ENCODE results near the gene REEP3. TPM values are rescaled to one million over a fixed set of nuclear protein-coding genes. Genes with fewer than 3 reads are reported as not detected.

Gene REEP3
- total and polyA plus RNA-seq, 2 donors: 11.2 to 11.9 TPM

- DNase-seq (ENCODE audit: low read depth in 6 of 9, low spot score in 9 of 9): no peak
- Histone ChIP-seq H3K4me1 (ENCODE audit: control insufficient read depth in 2 of 2, insufficient read depth in 2 of 2, low read length in 2 of 2) (no peaks in the 10 kb centered on the region), H3K36me3 (ENCODE audit: control insufficient read depth in 2 of 2, insufficient read depth in 2 of 2, low read length in 1 of 2) (no peaks in the 10 kb centered on the region), H3K27ac (ENCODE audit: low read depth in 1 of 2, low read length in 1 of 2) (no peak overlapping the region), H3K4me3 (ENCODE audit: low read length in 2 of 2) (no peak overlapping the region), H3K27me3 (ENCODE audit: control insufficient read depth in 2 of 2, insufficient read depth in 1 of 2, low read length in 1 of 2) (no peaks in the 10 kb centered on the region), H3K9me3 (ENCODE audit: control insufficient read depth in 2 of 2, insufficient read depth in 1 of 2, low read length in 1 of 2) (no peaks in the 10 kb centered on the region)
- 70% methylated on average over 4 of the region's 4 CpGs for WGBS
These were observed 145.7 kb downstream of the REEP3 start for GRCh38 chr10:63666836-63667383.

- no peaks in the 10 kb centered on the region for H3K27me3 ChIP-seq (ENCODE audit: control insufficient read depth in 2 of 2, insufficient read depth in 1 of 2, low read length in 1 of 2)
- 98% methylated on average over 3 of the region's 3 CpGs for WGBS
- no peak overlapping the region for H3K4me3 ChIP-seq (ENCODE audit: low read length in 2 of 2)
- H3K27ac ChIP-seq (ENCODE audit: low read depth in 1 of 2, low read length in 1 of 2): no peak overlapping the region
- H3K9me3 ChIP-seq (ENCODE audit: control insufficient read depth in 2 of 2, insufficient read depth in 1 of 2, low read length in 1 of 2): no peaks in the 10 kb centered on the region
- H3K36me3 ChIP-seq (ENCODE audit: control insufficient read depth in 2 of 2, insufficient read depth in 2 of 2, low read length in 1 of 2): no peaks in the 10 kb centered on the region
- no peak for DNase-seq (ENCODE audit: low read depth in 6 of 9, low spot score in 9 of 9)
- no peaks in the 10 kb centered on the region for H3K4me1 ChIP-seq (ENCODE audit: control insufficient read depth in 2 of 2, insufficient read depth in 2 of 2, low read length in 2 of 2)
These were observed 146.6 kb downstream of the REEP3 start for GRCh38 chr10:63667596-63668480.

GRCh38 chr10:63670291-63670898 is 149.2 kb downstream of the REEP3 start:
- Histone ChIP-seq H3K4me3 (ENCODE audit: low read length in 2 of 2) (no peak overlapping the region), H3K4me1 (ENCODE audit: control insufficient read depth in 2 of 2, insufficient read depth in 2 of 2, low read length in 2 of 2) (no peaks in the 10 kb centered on the region), H3K36me3 (ENCODE audit: control insufficient read depth in 2 of 2, insufficient read depth in 2 of 2, low read length in 1 of 2) (no peaks in the 10 kb centered on the region), H3K27ac (ENCODE audit: low read depth in 1 of 2, low read length in 1 of 2) (no peak overlapping the region), H3K9me3 (ENCODE audit: control insufficient read depth in 2 of 2, insufficient read depth in 1 of 2, low read length in 1 of 2) (no peaks in the 10 kb centered on the region), H3K27me3 (ENCODE audit: control insufficient read depth in 2 of 2, insufficient read depth in 1 of 2, low read length in 1 of 2) (no peaks in the 10 kb centered on the region)
- 89% methylated on average over 10 of the region's 10 CpGs for WGBS
- DNase-seq (ENCODE audit: low read depth in 6 of 9, low spot score in 9 of 9): no peak

- Histone ChIP-seq H3K27ac (ENCODE audit: low read depth in 1 of 2, low read length in 1 of 2) (no peak overlapping the region), H3K9me3 (ENCODE audit: control insufficient read depth in 2 of 2, insufficient read depth in 1 of 2, low read length in 1 of 2) (no peaks in the 10 kb centered on the region), H3K36me3 (ENCODE audit: control insufficient read depth in 2 of 2, insufficient read depth in 2 of 2, low read length in 1 of 2) (no peaks in the 10 kb centered on the region), H3K27me3 (ENCODE audit: control insufficient read depth in 2 of 2, insufficient read depth in 1 of 2, low read length in 1 of 2) (no peaks in the 10 kb centered on the region), H3K4me3 (ENCODE audit: low read length in 2 of 2) (no peak overlapping the region), H3K4me1 (ENCODE audit: control insufficient read depth in 2 of 2, insufficient read depth in 2 of 2, low read length in 2 of 2) (no peaks in the 10 kb centered on the region)
- no peak for DNase-seq (ENCODE audit: low read depth in 6 of 9, low spot score in 9 of 9)
- WGBS: 57% methylated on average over 2 of the region's 2 CpGs
These were observed 150.2 kb downstream of the REEP3 start for GRCh38 chr10:63671317-63671937.

- 94% methylated on average over 3 of the region's 3 CpGs for WGBS
- no peak overlapping the region for H3K27ac ChIP-seq (ENCODE audit: low read depth in 1 of 2, low read length in 1 of 2)
- no peaks in the 10 kb centered on the region for H3K36me3 ChIP-seq (ENCODE audit: control insufficient read depth in 2 of 2, insufficient read depth in 2 of 2, low read length in 1 of 2)
- no peak overlapping the region for H3K4me3 ChIP-seq (ENCODE audit: low read length in 2 of 2)
- no peaks in the 10 kb centered on the region for H3K4me1 ChIP-seq (ENCODE audit: control insufficient read depth in 2 of 2, insufficient read depth in 2 of 2, low read length in 2 of 2)
- no peaks in the 10 kb centered on the region for H3K27me3 ChIP-seq (ENCODE audit: control insufficient read depth in 2 of 2, insufficient read depth in 1 of 2, low read length in 1 of 2)
- no peaks in the 10 kb centered on the region for H3K9me3 ChIP-seq (ENCODE audit: control insufficient read depth in 2 of 2, insufficient read depth in 1 of 2, low read length in 1 of 2)
- DNase-seq (ENCODE audit: low read depth in 6 of 9, low spot score in 9 of 9): no peak
These were observed 151.3 kb downstream of the REEP3 start for GRCh38 chr10:63672491-63672890.

GRCh38 chr10:63673246-63673645 is 152.0 kb downstream of the REEP3 start:
- H3K27ac ChIP-seq (ENCODE audit: low read depth in 1 of 2, low read length in 1 of 2): no peak overlapping the region

GRCh38 chr10:63673846-63674245 is 152.6 kb downstream of the REEP3 start:
- Histone ChIP-seq H3K4me1 (ENCODE audit: control insufficient read depth in 2 of 2, insufficient read depth in 2 of 2, low read length in 2 of 2) (no peaks in the 10 kb centered on the region), H3K9me3 (ENCODE audit: control insufficient read depth in 2 of 2, insufficient read depth in 1 of 2, low read length in 1 of 2) (no peaks in the 10 kb centered on the region), H3K36me3 (ENCODE audit: control insufficient read depth in 2 of 2, insufficient read depth in 2 of 2, low read length in 1 of 2) (no peaks in the 10 kb centered on the region), H3K27me3 (ENCODE audit: control insufficient read depth in 2 of 2, insufficient read depth in 1 of 2, low read length in 1 of 2) (no peaks in the 10 kb centered on the region), H3K4me3 (ENCODE audit: low read length in 2 of 2) (no peak overlapping the region), H3K27ac (ENCODE audit: low read depth in 1 of 2, low read length in 1 of 2) (no peak overlapping the region)
- DNase-seq (ENCODE audit: low read depth in 6 of 9, low spot score in 9 of 9): no peak

More at GRCh38 chr10:63673246-63673645, 152.0 kb downstream of the REEP3 start:
- WGBS: 82% methylated on average over 7 of the region's 7 CpGs
- Histone ChIP-seq H3K9me3 (ENCODE audit: control insufficient read depth in 2 of 2, insufficient read depth in 1 of 2, low read length in 1 of 2) (no peaks in the 10 kb centered on the region), H3K36me3 (ENCODE audit: control insufficient read depth in 2 of 2, insufficient read depth in 2 of 2, low read length in 1 of 2) (no peaks in the 10 kb centered on the region), H3K4me1 (ENCODE audit: control insufficient read depth in 2 of 2, insufficient read depth in 2 of 2, low read length in 2 of 2) (no peaks in the 10 kb centered on the region), H3K4me3 (ENCODE audit: low read length in 2 of 2) (no peak overlapping the region), H3K27me3 (ENCODE audit: control insufficient read depth in 2 of 2, insufficient read depth in 1 of 2, low read length in 1 of 2) (no peaks in the 10 kb centered on the region)
- no peak for DNase-seq (ENCODE audit: low read depth in 6 of 9, low spot score in 9 of 9)

Measured in thymus (tissue), 11 donors.